ENCODE data around the gene GNPTAB. TPM values are rescaled to one million over a fixed set of nuclear protein-coding genes. Genes with fewer than 3 reads are reported as not detected.
A peak's percentile ranks its signal among the peaks of the same experiment; 100 is the strongest.

GNPTAB gene
- total RNA-seq, 1 donor = 86.8 TPM

DNA sequence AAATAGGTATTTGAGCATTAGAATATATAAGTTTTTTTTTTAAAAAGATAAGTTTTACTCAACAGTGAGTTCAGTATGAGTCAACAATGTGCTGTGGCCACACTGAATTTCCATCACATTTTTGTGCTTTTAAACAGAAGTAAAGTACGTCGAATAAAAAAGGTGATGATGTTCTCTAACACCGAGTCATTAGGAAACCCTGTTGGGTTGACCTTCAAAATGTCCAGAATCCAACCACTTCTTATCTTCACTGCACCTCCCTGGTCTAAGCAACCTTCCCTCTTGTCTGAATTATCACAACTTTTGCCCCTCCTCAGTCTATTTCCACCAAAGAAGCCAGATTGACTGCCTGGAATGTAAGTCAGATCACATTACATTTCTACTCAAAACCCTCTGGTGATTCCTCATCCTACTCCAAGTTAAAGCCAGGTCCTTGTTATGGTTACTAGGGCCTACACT lies 48.5 kb downstream of the GNPTAB start:
- H3K4me3 ChIP-seq (ENCODE audit: low read depth, low read length) = no peak overlapping the region
- peak; percentile 8 for DNase-seq (ENCODE audit: low read depth)
- TF ChIP-seq CTCF (IDR thresholded peaks at IDR 0.05; ENCODE audit: insufficient read depth, low read depth, low read length) = no peak

- H3K4me3 ChIP-seq (ENCODE audit: low read depth, low read length) = no peak overlapping the region
- TF ChIP-seq CTCF (IDR thresholded peaks at IDR 0.05; ENCODE audit: insufficient read depth, low read depth, low read length) = no peak
- DNase-seq (ENCODE audit: low read depth) = no peak
Observed at GRCh38 chr12:101781834-101782233, 48.9 kb downstream of the GNPTAB start.

- no peak for TF ChIP-seq CTCF (IDR thresholded peaks at IDR 0.05; ENCODE audit: insufficient read depth, low read depth, low read length)
- DNase-seq (ENCODE audit: low read depth) = no peak
- no peak overlapping the region for H3K4me3 ChIP-seq (ENCODE audit: low read depth, low read length)
Observed at GRCh38 chr12:101780599-101780998, 50.2 kb downstream of the GNPTAB start.

DNA sequence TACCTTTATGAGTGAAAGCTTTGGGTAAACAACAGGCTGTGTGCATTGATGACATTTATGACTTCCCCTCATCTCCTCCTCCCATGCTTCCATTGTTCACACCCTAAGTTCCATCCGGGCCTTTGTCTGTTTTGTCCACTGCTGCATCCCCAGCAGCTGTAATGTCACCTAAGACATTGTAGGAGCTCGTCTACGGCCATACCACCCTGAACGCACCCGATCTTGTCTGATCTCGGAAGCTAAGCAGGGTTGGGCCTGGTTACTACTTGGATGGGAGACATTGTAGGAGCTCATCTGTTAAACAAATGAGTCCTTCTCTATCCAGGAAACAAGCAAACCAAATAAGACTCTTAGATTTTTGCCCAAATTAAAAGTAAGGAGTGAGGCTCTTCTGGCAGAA lies 51.1 kb downstream of the GNPTAB start:
- no peak for DNase-seq (ENCODE audit: low read depth)
- H3K4me3 ChIP-seq (ENCODE audit: low read depth, low read length) = no peak overlapping the region
- no peak for TF ChIP-seq CTCF (IDR thresholded peaks at IDR 0.05; ENCODE audit: insufficient read depth, low read depth, low read length)

- TF ChIP-seq CTCF (IDR thresholded peaks at IDR 0.05; ENCODE audit: insufficient read depth, low read depth, low read length) = no peak
- no peak for DNase-seq (ENCODE audit: low read depth)
- H3K4me3 ChIP-seq (ENCODE audit: low read depth, low read length) = no peak overlapping the region
Observed at GRCh38 chr12:101779200-101779599, 51.6 kb downstream of the GNPTAB start.

GRCh38 chr12:101777978-101778377 lies 52.8 kb downstream of the GNPTAB start:
- no peak for TF ChIP-seq CTCF (IDR thresholded peaks at IDR 0.05; ENCODE audit: insufficient read depth, low read depth, low read length)
- no peak overlapping the region for H3K4me3 ChIP-seq (ENCODE audit: low read depth, low read length)
- no peak for DNase-seq (ENCODE audit: low read depth)

GRCh38 chr12:101777485-101777884 lies 53.3 kb downstream of the GNPTAB start:
- no peak overlapping the region for H3K4me3 ChIP-seq (ENCODE audit: low read depth, low read length)
- no peak for DNase-seq (ENCODE audit: low read depth)
- no peak for TF ChIP-seq CTCF (IDR thresholded peaks at IDR 0.05; ENCODE audit: insufficient read depth, low read depth, low read length)
